Panc1 (cell line): ENCODE measurements around the gene MSRB2. TPM values are rescaled to one million over a fixed set of nuclear protein-coding genes. Genes with fewer than 3 reads are reported as not detected.
"Not testable (repeated sequence)": the region's sequence is repeated elsewhere in the genome, so short reads cannot be mapped to it uniquely, and the experiment has no call there.

Source experiments
- ATAC-seq: fragments of 200-7000 bp; cut with Tn5 transposase; 2 replicates; pipeline ENCODE4 v1.9.1; 2020; ENCODE audit warnings: mild to moderate bottlenecking, moderate library complexity
- BruUV-seq: library from RNA; stranded (reverse); fragments of 400-500 nt; replicated peaks from 2 replicates; lab custom pipeline; 2021; lab: Mats Ljungman, UMichigan
- CTCF ChIA-PET: fragments of 300-600 bp; sonication (Branson Sonifier 250); formaldehyde crosslinking; loops from one replicate; lab custom pipeline; 2022; ENCODE audit warnings: antibody characterized with exemption; lab: Charles Lee
- POLR2A ChIA-PET: fragments of 300-600 bp; sonication (Branson Sonifier 250); formaldehyde crosslinking; loops from one replicate; lab custom pipeline; 2022; ENCODE audit warnings: antibody characterized with exemption; lab: Charles Lee
- DNase-seq: peaks from one replicate; pipeline ENCODE4 v3.0.0-alpha.2; 2010; ENCODE audit warnings: low read depth, low spot score
- H3K27ac ChIP-seq: 2 replicates; pipeline ENCODE4 v1.5.1; 2011; ENCODE audit warnings: mild to moderate bottlenecking, low read length, inconsistent platforms
- H3K27me3 ChIP-seq: fragments of 200-500 bp; sonication (Bioruptor generic); 2 replicates; pipeline ENCODE4 v1.6.0; 2014; ENCODE audit warnings: low read length, inconsistent platforms; ENCODE audit not compliant: control insufficient read depth, insufficient read depth
- H3K36me3 ChIP-seq: fragments of 200-500 bp; sonication (Bioruptor generic); 2 replicates; pipeline ENCODE4 v1.5.1; 2014; ENCODE audit warnings: inconsistent platforms, mild to moderate bottlenecking, low read length, moderate library complexity; ENCODE audit not compliant: control insufficient read depth, insufficient read depth
- H3K4me1 ChIP-seq: 2 replicates; pipeline ENCODE4 v1.5.1; 2011; ENCODE audit warnings: inconsistent platforms, mild to moderate bottlenecking, low read length, moderate library complexity; ENCODE audit not compliant: control insufficient read depth, insufficient read depth
- H3K4me3 ChIP-seq, 2 experiments: 2 replicates each; pipeline ENCODE4 v1.5.1; 2011 to 2012; ENCODE audit warnings: low read depth in 2 of 2, low read length in 2 of 2, mild to moderate bottlenecking in 2 of 2, inconsistent platforms in 1 of 2, moderate library complexity in 1 of 2
- H3K9me3 ChIP-seq: fragments of 200-500 bp; sonication (Bioruptor generic); 2 replicates; pipeline ENCODE4 v1.5.1; 2014; ENCODE audit warnings: low read depth, mild to moderate bottlenecking, inconsistent platforms, low read length, moderate library complexity; ENCODE audit not compliant: control insufficient read depth, insufficient read depth
- CTCF ChIP-seq: fragments of 450-650 bp; IDR thresholded peaks from 2 replicates; pipeline ENCODE4 v1.5.1; 2017; ENCODE audit warnings: mild to moderate bottlenecking
- POLR2AphosphoS5 ChIP-seq: IDR thresholded peaks from 2 replicates; pipeline ENCODE4 v1.6.1; 2012; ENCODE audit warnings: mild to moderate bottlenecking, low read depth, low read length, moderate library complexity
- REST ChIP-seq, 2 experiments: IDR thresholded peaks; 2 replicates each; pipeline ENCODE4 v1.6.1; 2011 to 2012; ENCODE audit warnings: low read depth in 2 of 2, control low read depth in 1 of 2, low read length in 1 of 2, mild to moderate bottlenecking in 1 of 2, moderate library complexity in 1 of 2; ENCODE audit not compliant: insufficient read depth in 1 of 2
- SIN3A ChIP-seq: IDR thresholded peaks from 2 replicates; pipeline ENCODE4 v1.6.1; 2012; ENCODE audit warnings: low read depth, mild to moderate bottlenecking, low read length, moderate library complexity, borderline replicate concordance; ENCODE audit not compliant: insufficient read depth
- TCF7L2 ChIP-seq: IDR thresholded peaks from 2 replicates; pipeline ENCODE4 v1.6.1; 2011; ENCODE audit warnings: mild to moderate bottlenecking, low read depth, low read length, inconsistent platforms
- in situ Hi-C: cut with HindIII; loops from 2 replicates; pipeline ENCODE4 v1.10.0; 2016; ENCODE audit warnings: low sequenced_read_pairs, low pct_unique_long_range_greater_than_20kb
- intact Hi-C: fragments of 100-400 bp; cut with micrococcal nuclease; formaldehyde crosslinking; loops from one replicate; pipeline ENCODE4 v1.10.0; 2022; ENCODE audit not compliant: unreplicated experiment
- total RNA-seq: library from RNA; stranded (reverse); gene quantifications from one replicate; pipeline ENCODE4 v1.2.1, GENCODE V29; 2021; ENCODE audit not compliant: unreplicated experiment

The MSRB2 gene
- total RNA-seq, 1 experiment from 2014 or later: 10.7 TPM

DNA sequence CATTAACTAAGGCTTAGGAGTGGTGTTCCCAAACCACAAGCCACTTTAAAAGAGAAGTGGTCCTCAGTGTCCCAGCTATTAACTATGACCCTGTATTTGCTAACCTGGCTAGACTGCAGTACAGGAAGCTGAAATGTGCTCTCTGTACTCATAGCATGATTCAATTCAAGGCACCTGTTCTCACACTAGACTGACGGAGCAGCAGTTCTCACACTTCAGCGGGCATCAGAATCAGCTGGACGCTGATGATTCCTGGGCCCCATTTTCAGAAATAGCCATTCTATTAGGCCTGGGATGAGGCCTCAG, 24.5 kb upstream of the MSRB2 start:
- H3K27ac ChIP-seq: no peak overlapping the region
- in situ Hi-C loops: no loop called here
- DNase-seq (no peak), ATAC-seq (no peak)
- no peak overlapping the region for H3K4me3 ChIP-seq
- no peaks in the 10 kb centered on the region for H3K27me3 ChIP-seq
- H3K9me3 ChIP-seq: no peaks in the 10 kb centered on the region
- CTCF ChIA-PET: no interaction called here
- intact Hi-C loops: no loop called here
- 0 out of 2 replicates have a peak, but pooled peaks cover 2% of the 10 kb centered on the region for H3K4me1 ChIP-seq
- POLR2A ChIA-PET: no interaction called here
- H3K36me3 ChIP-seq: no peaks in the 10 kb centered on the region
- TF ChIP-seq REST (IDR thresholded peaks at IDR 0.05; ENCODE audit: insufficient read depth in 1 of 2, low read depth in 2 of 2, low read length in 1 of 2): no peak
- TF ChIP-seq CTCF: no peak
- no peak for TF ChIP-seq POLR2AphosphoS5
- TF ChIP-seq TCF7L2: no peak
- no peak for TF ChIP-seq SIN3A
- no TSS peak for BruUV-seq

- BruUV-seq, H3K36me3 ChIP-seq, CTCF ChIA-PET, POLR2A ChIA-PET, DNase-seq, H3K4me1 ChIP-seq, in situ Hi-C loops, H3K4me3 ChIP-seq, intact Hi-C loops, ATAC-seq, H3K27ac ChIP-seq, H3K27me3 ChIP-seq, H3K9me3 ChIP-seq: not testable (repeated sequence)
Measured at GRCh38 chr10:23072593-23072992, 22.8 kb upstream of the MSRB2 start.

- POLR2A ChIA-PET: no interaction called here
- BruUV-seq: no TSS peak
- CTCF ChIA-PET: no interaction called here
- H3K4me1 ChIP-seq: no peaks in the 10 kb centered on the region
- intact Hi-C loops (no loop called here), in situ Hi-C loops (no loop called here)
- H3K4me3 ChIP-seq: no peak overlapping the region
- TF ChIP-seq REST (IDR thresholded peaks at IDR 0.05; ENCODE audit: insufficient read depth in 1 of 2, low read depth in 2 of 2, low read length in 1 of 2) (no peak), CTCF (no peak), POLR2AphosphoS5 (no peak), TCF7L2 (no peak), SIN3A (no peak)
- H3K9me3 ChIP-seq: no peaks in the 10 kb centered on the region
- DNase-seq (no peak), ATAC-seq (no peak)
- H3K36me3 ChIP-seq: no peaks in the 10 kb centered on the region
- no peak overlapping the region for H3K27ac ChIP-seq
- no peaks in the 10 kb centered on the region; the same call in 1 of the 2 replicates for H3K27me3 ChIP-seq
Measured at GRCh38 chr10:23073527-23073926, 21.9 kb upstream of the MSRB2 start.
